SK-N-MC (cell line): Measurements from ENCODE around the gene RGP1.

Source experiments
- EZH2 ChIP-seq: fragments of 200-600 bp; sonication (generic); IDR thresholded peaks from one replicate; pipeline ENCODE4 v1.6.1; 2017; ENCODE audit warnings: antibody characterized with exemption
- POLR2AphosphoS5 ChIP-seq: IDR thresholded peaks from 2 replicates; pipeline ENCODE4 v1.6.1; 2012; ENCODE audit warnings: mild to moderate bottlenecking, low read depth, low read length, borderline replicate concordance

DNA sequence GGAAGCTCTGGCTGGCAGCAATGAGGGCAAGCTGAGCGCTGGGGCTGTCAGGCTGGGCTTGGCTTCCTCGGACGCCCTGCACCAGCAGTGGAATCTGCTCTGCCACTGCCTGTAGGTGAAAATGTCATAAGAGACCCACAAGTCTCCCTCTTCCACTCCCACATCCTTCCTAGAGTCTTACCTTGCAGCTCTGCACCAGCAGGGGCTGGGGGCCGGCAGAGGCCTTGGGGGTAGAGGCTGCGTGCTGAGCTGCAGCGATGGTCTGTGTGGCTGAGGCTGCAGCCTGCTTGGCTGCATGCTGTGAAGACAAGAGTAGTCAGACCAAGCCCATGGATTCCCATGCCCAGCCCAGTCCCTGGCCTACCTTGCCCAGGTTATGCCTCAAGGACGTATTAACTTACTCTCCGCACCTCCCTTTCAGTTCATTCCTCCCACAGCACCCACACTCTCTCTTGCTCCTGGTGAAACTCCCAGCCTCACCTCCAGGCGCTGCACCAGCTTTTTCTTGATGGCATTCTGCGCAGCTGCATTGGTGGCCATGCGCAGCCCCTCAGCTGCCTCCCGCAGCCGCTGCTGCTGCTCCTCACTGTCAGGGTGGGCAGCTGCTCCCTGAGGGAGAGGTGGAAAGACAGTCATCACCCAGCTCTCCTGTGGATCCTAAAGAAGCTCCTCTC, 34.4 kb upstream of the RGP1 start:
- no peak for TF ChIP-seq EZH2
- no peak for TF ChIP-seq POLR2AphosphoS5
